WERI-Rb-1 (cell line): ENCODE measurements around the gene TSPAN32.
"Not testable (repeated sequence)": the region's sequence is repeated elsewhere in the genome, so short reads cannot be mapped to it uniquely, and the experiment has no call there.

Experiments
- DNase-seq: peaks from one replicate; pipeline ENCODE4 v3.0.0-alpha.2; 2020
- H3K27ac ChIP-seq: fragments of 250-450 bp; sonication (Bioruptor Pico); 2 replicates; pipeline ENCODE4 v1.5.1; 2020; ENCODE audit warnings: mild to moderate bottlenecking, moderate library complexity
- H3K27me3 ChIP-seq: fragments of 250-450 bp; sonication (Bioruptor Pico); 2 replicates; pipeline ENCODE4 v1.5.1; 2021; ENCODE audit warnings: mild to moderate bottlenecking, low read depth, moderate library complexity; ENCODE audit not compliant: insufficient read depth, severe bottlenecking
- H3K36me3 ChIP-seq: fragments of 250-450 bp; sonication (Bioruptor Pico); 2 replicates; pipeline ENCODE4 v1.5.1; 2020; ENCODE audit warnings: mild to moderate bottlenecking, moderate library complexity
- H3K4me3 ChIP-seq: 2 replicates; pipeline ENCODE4 v1.5.1; 2011; ENCODE audit warnings: low read depth, mild to moderate bottlenecking, control low read depth, low read length
- H3K9me3 ChIP-seq: fragments of 250-450 bp; sonication (Bioruptor Pico); 2 replicates; pipeline ENCODE4 v1.5.1; 2021; ENCODE audit warnings: mild to moderate bottlenecking, moderate library complexity; ENCODE audit not compliant: severe bottlenecking
- TF ChIP-seq, protein P1 (sequence below): IDR thresholded peaks from 2 replicates; pipeline ENCODE4 v1.5.1; 2011; ENCODE audit warnings: low read depth, mild to moderate bottlenecking, control low read depth, inconsistent platforms, low read length

The TSPAN32 gene

DNA sequence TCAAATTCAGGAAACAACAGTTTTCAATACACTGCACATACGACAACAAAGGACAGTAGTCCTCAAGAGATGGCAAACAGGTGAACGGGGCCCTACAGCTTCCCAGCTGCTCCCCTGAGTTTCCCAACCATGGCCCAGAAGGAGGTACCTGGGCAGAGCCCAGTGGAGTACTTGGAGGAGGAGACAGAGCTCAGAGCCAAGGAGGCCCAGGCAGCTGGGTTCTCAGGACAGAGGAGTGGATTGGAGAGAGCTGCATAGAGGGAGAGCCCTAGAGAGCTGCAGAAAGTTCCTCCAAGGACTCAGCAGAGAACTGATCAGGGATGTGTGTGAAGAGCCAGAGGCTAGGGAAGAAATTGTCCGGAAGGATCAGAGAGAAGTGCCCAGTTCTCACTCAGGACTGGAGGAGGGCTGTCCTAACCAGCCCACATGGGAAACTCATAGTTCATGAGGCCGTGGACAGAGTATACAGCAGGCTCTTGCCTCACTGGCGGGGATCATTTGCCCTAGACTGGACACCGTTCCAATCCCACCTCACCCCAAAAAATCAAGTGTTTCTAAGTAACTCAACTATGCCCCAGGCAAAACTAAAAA, 23.8 kb upstream of the TSPAN32 start:
- Histone ChIP-seq H3K9me3 (peaks cover 15% of the 10 kb centered on the region), H3K36me3 (no peaks in the 10 kb centered on the region), H3K4me3 (no peak overlapping the region), H3K27me3 (peaks cover 86% of the 10 kb centered on the region), H3K27ac (no peak overlapping the region)
- no peak for DNase-seq
- TF ChIP-seq, protein P1, sequence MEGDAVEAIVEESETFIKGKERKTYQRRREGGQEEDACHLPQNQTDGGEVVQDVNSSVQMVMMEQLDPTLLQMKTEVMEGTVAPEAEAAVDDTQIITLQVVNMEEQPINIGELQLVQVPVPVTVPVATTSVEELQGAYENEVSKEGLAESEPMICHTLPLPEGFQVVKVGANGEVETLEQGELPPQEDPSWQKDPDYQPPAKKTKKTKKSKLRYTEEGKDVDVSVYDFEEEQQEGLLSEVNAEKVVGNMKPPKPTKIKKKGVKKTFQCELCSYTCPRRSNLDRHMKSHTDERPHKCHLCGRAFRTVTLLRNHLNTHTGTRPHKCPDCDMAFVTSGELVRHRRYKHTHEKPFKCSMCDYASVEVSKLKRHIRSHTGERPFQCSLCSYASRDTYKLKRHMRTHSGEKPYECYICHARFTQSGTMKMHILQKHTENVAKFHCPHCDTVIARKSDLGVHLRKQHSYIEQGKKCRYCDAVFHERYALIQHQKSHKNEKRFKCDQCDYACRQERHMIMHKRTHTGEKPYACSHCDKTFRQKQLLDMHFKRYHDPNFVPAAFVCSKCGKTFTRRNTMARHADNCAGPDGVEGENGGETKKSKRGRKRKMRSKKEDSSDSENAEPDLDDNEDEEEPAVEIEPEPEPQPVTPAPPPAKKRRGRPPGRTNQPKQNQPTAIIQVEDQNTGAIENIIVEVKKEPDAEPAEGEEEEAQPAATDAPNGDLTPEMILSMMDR: no peak

- no peak for DNase-seq
- Histone ChIP-seq H3K4me3 (no peak overlapping the region), H3K9me3 (peaks cover 18% of the 10 kb centered on the region), H3K27ac (no peak overlapping the region), H3K36me3 (no peaks in the 10 kb centered on the region), H3K27me3 (peaks cover 86% of the 10 kb centered on the region)
- TF ChIP-seq, protein P1: no peak
These were observed 21.6 kb upstream of the TSPAN32 start for GRCh38 chr11:2280208-2280607.

DNA sequence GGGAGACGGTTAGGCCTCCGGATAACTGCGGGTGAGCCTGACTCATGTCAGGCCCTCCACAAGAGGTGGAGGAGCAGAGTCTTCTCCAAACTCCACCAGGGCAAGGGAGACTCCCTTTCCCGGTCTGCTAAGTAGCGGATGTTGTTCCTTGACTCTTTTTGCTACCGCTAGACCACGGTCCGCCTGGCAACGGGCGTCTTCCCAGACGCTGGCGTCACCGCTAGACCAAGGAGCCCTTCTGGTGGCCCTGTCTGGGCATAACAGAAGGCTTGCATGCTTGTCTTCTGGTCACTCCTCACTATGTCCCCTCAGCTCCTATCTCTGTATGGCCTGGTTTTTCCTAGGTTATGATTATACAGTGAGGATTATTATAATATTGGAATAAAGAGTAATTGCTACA, 15.5 kb upstream of the TSPAN32 start:
- not testable (repeated sequence) for H3K9me3 ChIP-seq, H3K27ac ChIP-seq, H3K36me3 ChIP-seq, H3K4me3 ChIP-seq, DNase-seq
- peaks cover 77% of the 10 kb centered on the region for H3K27me3 ChIP-seq

DNA sequence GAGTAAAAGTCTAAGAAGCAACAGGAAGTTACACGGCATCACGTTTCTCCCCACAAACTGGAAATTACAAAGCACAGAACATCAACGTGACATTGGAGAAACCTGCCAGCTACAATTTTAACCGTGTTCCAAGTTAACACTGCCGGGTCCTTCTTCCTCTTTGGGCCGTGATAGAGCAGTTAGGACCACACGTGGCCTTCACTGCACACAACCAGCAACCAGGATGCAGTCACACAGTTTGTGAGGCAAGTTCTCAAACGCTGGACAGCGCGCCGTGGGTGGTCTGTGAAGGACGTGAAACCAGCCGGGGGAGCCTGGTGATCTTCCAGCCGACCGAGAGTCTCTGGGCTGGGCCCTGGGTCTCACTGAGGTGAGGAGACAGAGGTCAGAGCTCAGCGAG, 14.7 kb upstream of the TSPAN32 start:
- TF ChIP-seq, protein P1: no peak
- H3K27me3 ChIP-seq: peaks cover 69% of the 10 kb centered on the region
- H3K4me3 ChIP-seq: no peak overlapping the region
- no peak overlapping the region for H3K27ac ChIP-seq
- peak; percentile 5 for DNase-seq
- H3K36me3 ChIP-seq: no peaks in the 10 kb centered on the region
- H3K9me3 ChIP-seq: peaks cover 9% of the 10 kb centered on the region

GRCh38 chr11:2289350-2289749, 12.5 kb upstream of the TSPAN32 start:
- DNase-seq: no peak
- Histone ChIP-seq H3K27ac (no peak overlapping the region), H3K9me3 (no peaks in the 10 kb centered on the region), H3K4me3 (no peak overlapping the region), H3K36me3 (no peaks in the 10 kb centered on the region), H3K27me3 (peaks cover 61% of the 10 kb centered on the region)
- TF ChIP-seq, protein P1: no peak

GRCh38 chr11:2289859-2290258, 12.0 kb upstream of the TSPAN32 start:
- TF ChIP-seq, protein P1: no peak
- Histone ChIP-seq H3K27ac (no peak overlapping the region), H3K9me3 (no peaks in the 10 kb centered on the region), H3K27me3 (peaks cover 61% of the 10 kb centered on the region), H3K36me3 (no peaks in the 10 kb centered on the region), H3K4me3 (no peak overlapping the region)
- no peak for DNase-seq
